ENCODE data around the gene DNAJC22.

DNA sequence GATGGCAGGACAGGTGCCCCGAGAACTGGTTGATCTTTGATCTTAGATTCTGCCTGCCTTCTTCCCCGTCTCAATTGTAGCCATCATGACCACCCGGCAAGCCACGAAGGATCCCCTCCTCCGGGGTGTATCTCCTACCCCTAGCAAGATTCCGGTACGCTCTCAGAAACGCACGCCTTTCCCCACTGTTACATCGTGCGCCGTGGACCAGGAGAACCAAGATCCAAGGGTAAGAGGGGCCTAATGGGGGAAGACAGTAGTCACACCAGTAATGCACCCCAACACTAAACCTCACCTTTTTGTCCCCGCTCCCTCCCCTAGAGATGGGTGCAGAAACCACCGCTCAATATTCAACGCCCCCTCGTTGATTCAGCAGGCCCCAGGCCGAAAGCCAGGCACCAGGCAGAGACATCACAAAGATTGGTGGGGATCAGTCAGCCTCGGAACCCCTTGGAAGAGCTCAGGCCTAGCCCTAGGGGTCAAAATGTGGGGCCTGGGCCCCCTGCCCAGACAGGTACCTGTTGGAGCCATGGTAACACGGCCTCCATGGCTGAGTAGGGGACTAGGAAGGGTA, 23.1 kb upstream of the DNAJC22 start:
- TF ChIP-seq, protein P1, sequence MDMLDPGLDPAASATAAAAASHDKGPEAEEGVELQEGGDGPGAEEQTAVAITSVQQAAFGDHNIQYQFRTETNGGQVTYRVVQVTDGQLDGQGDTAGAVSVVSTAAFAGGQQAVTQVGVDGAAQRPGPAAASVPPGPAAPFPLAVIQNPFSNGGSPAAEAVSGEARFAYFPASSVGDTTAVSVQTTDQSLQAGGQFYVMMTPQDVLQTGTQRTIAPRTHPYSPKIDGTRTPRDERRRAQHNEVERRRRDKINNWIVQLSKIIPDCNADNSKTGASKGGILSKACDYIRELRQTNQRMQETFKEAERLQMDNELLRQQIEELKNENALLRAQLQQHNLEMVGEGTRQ (CRISPR knock-in tag; IDR thresholded peaks at IDR 0.05) = no peak
- TF ChIP-seq, protein P2, sequence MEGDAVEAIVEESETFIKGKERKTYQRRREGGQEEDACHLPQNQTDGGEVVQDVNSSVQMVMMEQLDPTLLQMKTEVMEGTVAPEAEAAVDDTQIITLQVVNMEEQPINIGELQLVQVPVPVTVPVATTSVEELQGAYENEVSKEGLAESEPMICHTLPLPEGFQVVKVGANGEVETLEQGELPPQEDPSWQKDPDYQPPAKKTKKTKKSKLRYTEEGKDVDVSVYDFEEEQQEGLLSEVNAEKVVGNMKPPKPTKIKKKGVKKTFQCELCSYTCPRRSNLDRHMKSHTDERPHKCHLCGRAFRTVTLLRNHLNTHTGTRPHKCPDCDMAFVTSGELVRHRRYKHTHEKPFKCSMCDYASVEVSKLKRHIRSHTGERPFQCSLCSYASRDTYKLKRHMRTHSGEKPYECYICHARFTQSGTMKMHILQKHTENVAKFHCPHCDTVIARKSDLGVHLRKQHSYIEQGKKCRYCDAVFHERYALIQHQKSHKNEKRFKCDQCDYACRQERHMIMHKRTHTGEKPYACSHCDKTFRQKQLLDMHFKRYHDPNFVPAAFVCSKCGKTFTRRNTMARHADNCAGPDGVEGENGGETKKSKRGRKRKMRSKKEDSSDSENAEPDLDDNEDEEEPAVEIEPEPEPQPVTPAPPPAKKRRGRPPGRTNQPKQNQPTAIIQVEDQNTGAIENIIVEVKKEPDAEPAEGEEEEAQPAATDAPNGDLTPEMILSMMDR (IDR thresholded peaks at IDR 0.05) = no peak
- TF ChIP-seq TEAD1 (CRISPR knock-in tag; IDR thresholded peaks at IDR 0.05) = no peak
- TF ChIP-seq, protein P3, sequence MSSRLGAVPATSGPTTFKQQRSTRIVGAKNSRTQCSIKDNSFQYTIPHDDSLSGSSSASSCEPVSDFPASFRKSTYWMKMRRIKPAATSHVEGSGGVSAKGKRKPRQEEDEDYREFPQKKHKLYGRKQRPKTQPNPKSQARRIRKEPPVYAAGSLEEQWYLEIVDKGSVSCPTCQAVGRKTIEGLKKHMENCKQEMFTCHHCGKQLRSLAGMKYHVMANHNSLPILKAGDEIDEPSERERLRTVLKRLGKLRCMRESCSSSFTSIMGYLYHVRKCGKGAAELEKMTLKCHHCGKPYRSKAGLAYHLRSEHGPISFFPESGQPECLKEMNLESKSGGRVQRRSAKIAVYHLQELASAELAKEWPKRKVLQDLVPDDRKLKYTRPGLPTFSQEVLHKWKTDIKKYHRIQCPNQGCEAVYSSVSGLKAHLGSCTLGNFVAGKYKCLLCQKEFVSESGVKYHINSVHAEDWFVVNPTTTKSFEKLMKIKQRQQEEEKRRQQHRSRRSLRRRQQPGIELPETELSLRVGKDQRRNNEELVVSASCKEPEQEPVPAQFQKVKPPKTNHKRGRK (CRISPR knock-in tag; IDR thresholded peaks at IDR 0.05; ENCODE audit: borderline replicate concordance) = no peak

Measured in WTC11 (cell line).